ENCODE results near the gene CCDC172.

CCDC172 gene

DNA sequence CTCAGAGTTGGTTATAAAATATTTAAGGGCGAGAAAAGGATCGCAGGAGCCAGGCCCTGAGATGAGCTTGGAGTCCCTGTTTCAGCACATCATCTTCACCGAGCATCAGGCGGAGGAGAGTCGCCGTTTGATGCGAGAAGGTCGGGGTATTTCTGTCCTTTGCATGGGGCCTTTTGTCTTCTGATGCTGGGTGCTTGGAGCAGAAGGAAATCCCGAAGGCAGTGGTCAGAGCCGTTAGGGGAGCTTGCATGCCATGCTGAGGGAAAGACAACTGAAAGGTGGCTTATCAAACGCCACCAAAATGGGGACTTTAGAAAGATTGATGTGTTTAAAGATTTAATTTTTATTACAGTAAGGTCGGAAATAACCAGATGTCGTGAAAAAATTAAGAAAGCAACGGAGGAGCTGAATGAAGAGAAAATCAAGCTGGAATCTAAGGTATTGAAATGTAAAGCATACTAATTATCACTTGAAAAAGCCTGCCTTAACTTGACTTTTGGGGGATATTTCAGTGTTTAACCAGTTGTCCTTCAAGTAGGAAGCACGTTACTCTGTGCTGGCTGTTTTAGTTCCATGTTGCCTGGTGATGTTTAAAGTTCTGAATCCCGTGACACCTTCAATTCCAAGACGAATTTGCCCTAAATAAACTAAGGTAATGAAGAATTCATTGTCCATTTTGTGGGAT is 845 bp downstream of the CCDC172 start:
- Histone ChIP-seq H2AFZ (ENCODE audit: low read depth, low read length, severe bottlenecking) (no peak overlapping the region), H3F3A (ENCODE audit: insufficient read depth) (no peaks in the 10 kb centered on the region), H3K79me2 (ENCODE audit: insufficient read depth, low read length) (no peaks in the 10 kb centered on the region), H3K4me3 (ENCODE audit: insufficient read depth, low read length, poor library complexity, severe bottlenecking) (no peak overlapping the region), H3K9ac (ENCODE audit: low read length) (no peak overlapping the region), H3K27me3 (ENCODE audit: low read length) (no peaks in the 10 kb centered on the region), H3K27ac (ENCODE audit: low read depth, low read length) (no peak overlapping the region), H3K4me2 (ENCODE audit: low read depth, low read length, poor library complexity, severe bottlenecking) (no peak overlapping the region), H3K9me3 (ENCODE audit: insufficient read depth, low read length) (no peaks in the 10 kb centered on the region), H3K9me2 (replicated peaks; ENCODE audit: insufficient read depth, low read length) (no peaks in the 10 kb centered on the region), H3K36me3 (ENCODE audit: low read length) (no peaks in the 10 kb centered on the region), H4K20me1 (ENCODE audit: low read depth, low read length) (no peaks in the 10 kb centered on the region)
- no peak for TF ChIP-seq EZH2phosphoT487 (conservative IDR thresholded peaks at IDR 0.05; ENCODE audit: low read length)
- TF ChIP-seq, protein P1, sequence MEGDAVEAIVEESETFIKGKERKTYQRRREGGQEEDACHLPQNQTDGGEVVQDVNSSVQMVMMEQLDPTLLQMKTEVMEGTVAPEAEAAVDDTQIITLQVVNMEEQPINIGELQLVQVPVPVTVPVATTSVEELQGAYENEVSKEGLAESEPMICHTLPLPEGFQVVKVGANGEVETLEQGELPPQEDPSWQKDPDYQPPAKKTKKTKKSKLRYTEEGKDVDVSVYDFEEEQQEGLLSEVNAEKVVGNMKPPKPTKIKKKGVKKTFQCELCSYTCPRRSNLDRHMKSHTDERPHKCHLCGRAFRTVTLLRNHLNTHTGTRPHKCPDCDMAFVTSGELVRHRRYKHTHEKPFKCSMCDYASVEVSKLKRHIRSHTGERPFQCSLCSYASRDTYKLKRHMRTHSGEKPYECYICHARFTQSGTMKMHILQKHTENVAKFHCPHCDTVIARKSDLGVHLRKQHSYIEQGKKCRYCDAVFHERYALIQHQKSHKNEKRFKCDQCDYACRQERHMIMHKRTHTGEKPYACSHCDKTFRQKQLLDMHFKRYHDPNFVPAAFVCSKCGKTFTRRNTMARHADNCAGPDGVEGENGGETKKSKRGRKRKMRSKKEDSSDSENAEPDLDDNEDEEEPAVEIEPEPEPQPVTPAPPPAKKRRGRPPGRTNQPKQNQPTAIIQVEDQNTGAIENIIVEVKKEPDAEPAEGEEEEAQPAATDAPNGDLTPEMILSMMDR (IDR thresholded peaks at IDR 0.05; ENCODE audit: insufficient read depth, low read length, poor library complexity, severe bottlenecking) = no peak

DNA sequence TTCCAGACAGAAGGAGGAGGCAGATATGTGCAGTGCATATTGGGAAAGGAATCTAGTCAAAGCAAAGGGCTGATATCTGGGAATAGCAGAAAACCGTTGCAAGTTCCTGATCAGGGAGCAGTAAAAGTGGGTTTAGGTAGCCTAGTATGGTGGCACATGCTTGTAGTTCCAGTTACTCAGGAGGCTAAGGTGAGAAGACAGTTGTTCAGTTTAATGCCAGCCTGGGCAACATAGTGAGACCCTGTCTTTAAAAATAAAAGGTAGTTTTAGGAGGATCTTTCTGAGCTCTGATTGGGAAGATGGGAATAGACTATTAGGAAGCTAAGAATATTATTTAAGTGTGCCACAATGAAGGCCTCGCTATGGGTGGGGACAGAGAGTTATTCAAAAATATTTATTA is 1.7 kb downstream of the CCDC172 start:
- H4K20me1 ChIP-seq (ENCODE audit: low read depth, low read length) = no peaks in the 10 kb centered on the region
- H3K27me3 ChIP-seq (ENCODE audit: low read length) = no peaks in the 10 kb centered on the region
- H2AFZ ChIP-seq (ENCODE audit: low read depth, low read length, severe bottlenecking) = no peak overlapping the region
- H3K27ac ChIP-seq (ENCODE audit: low read depth, low read length) = no peak overlapping the region
- no peaks in the 10 kb centered on the region for H3K9me2 ChIP-seq (replicated peaks; ENCODE audit: insufficient read depth, low read length)
- no peaks in the 10 kb centered on the region for H3F3A ChIP-seq (ENCODE audit: insufficient read depth)
- no peak overlapping the region for H3K4me2 ChIP-seq (ENCODE audit: low read depth, low read length, poor library complexity, severe bottlenecking)
- H3K4me3 ChIP-seq (ENCODE audit: insufficient read depth, low read length, poor library complexity, severe bottlenecking) = no peak overlapping the region
- TF ChIP-seq, protein P1 (IDR thresholded peaks at IDR 0.05; ENCODE audit: insufficient read depth, low read length, poor library complexity, severe bottlenecking) = no peak
- TF ChIP-seq EZH2phosphoT487 (conservative IDR thresholded peaks at IDR 0.05; ENCODE audit: low read length) = no peak
- H3K9ac ChIP-seq (ENCODE audit: low read length) = no peak overlapping the region
- H3K79me2 ChIP-seq (ENCODE audit: insufficient read depth, low read length) = no peaks in the 10 kb centered on the region
- H3K9me3 ChIP-seq (ENCODE audit: insufficient read depth, low read length) = no peaks in the 10 kb centered on the region
- H3K36me3 ChIP-seq (ENCODE audit: low read length) = no peaks in the 10 kb centered on the region

DNA sequence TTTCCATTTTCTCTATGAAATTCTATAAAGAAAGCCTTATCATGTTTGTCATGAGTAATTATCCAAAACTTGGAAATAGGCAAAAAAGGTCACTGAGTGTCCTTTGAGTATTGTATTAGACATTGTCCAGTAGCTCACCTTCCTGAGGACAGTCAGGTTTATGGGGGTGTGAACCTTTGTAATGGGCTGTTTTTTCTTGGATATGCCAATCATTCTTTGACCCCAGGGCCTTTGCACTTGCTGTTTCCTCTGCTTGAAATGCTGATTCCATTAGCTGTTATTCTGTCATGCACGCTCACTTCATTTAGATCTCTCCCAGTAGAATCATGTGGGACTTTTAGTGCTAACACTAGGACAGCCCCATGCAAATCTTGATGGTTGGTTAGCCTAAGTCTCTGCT is 4.9 kb downstream of the CCDC172 start:
- Histone ChIP-seq H3F3A (ENCODE audit: insufficient read depth) (no peaks in the 10 kb centered on the region), H3K9me2 (replicated peaks; ENCODE audit: insufficient read depth, low read length) (no peaks in the 10 kb centered on the region), H2AFZ (ENCODE audit: low read depth, low read length, severe bottlenecking) (no peak overlapping the region), H3K4me3 (ENCODE audit: insufficient read depth, low read length, poor library complexity, severe bottlenecking) (no peak overlapping the region), H3K9ac (ENCODE audit: low read length) (no peak overlapping the region), H3K9me3 (ENCODE audit: insufficient read depth, low read length) (no peaks in the 10 kb centered on the region), H3K36me3 (ENCODE audit: low read length) (no peaks in the 10 kb centered on the region), H3K4me2 (ENCODE audit: low read depth, low read length, poor library complexity, severe bottlenecking) (no peak overlapping the region), H4K20me1 (ENCODE audit: low read depth, low read length) (no peaks in the 10 kb centered on the region), H3K79me2 (ENCODE audit: insufficient read depth, low read length) (no peaks in the 10 kb centered on the region), H3K27ac (ENCODE audit: low read depth, low read length) (no peak overlapping the region), H3K27me3 (ENCODE audit: low read length) (no peaks in the 10 kb centered on the region)
- TF ChIP-seq, protein P1 (IDR thresholded peaks at IDR 0.05; ENCODE audit: insufficient read depth, low read length, poor library complexity, severe bottlenecking) = no peak
- TF ChIP-seq EZH2phosphoT487 (conservative IDR thresholded peaks at IDR 0.05; ENCODE audit: low read length) = no peak

Measured in SU-DHL-6 (cell line).